Mesodermal cell (in vitro differentiated cells): ENCODE results near the gene MTOR.

ENCODE experiments used
- H3K27ac ChIP-seq: 2 replicates; pipeline ENCODE4 v1.7.0; 2013; ENCODE audit warnings: mild to moderate bottlenecking, low read depth, low read length, moderate library complexity; ENCODE audit not compliant: severe bottlenecking
- H3K36me3 ChIP-seq: 2 replicates; pipeline ENCODE4 v1.7.1; 2013; ENCODE audit warnings: mild to moderate bottlenecking, low read length, moderate library complexity; ENCODE audit not compliant: control insufficient read depth, insufficient read depth
- H3K4me1 ChIP-seq: one replicate; pipeline ENCODE4 v1.7.1; 2013; ENCODE audit warnings: mild to moderate bottlenecking, low read length; ENCODE audit not compliant: insufficient read depth, control insufficient read depth, poor library complexity, severe bottlenecking
- H3K4me3 ChIP-seq: 2 replicates; pipeline ENCODE4 v1.7.0; 2013; ENCODE audit warnings: low read length, control low read depth, mild to moderate bottlenecking; ENCODE audit not compliant: insufficient read depth, poor library complexity, severe bottlenecking; ENCODE audit errors: extremely low read depth
- H3K9me3 ChIP-seq: 2 replicates; pipeline ENCODE4 v1.7.1; 2013; ENCODE audit warnings: mild to moderate bottlenecking, low read length, moderate library complexity; ENCODE audit not compliant: control insufficient read depth
- WGBS, 2 experiments: methylation state at CpG; one replicate each; pipeline ENCODE4 v1.1.5; 2013; ENCODE audit warnings: missing lambda C conversion rate in 2 of 2; ENCODE audit not compliant: insufficient coverage in 2 of 2; 5-methylcytosine and 5-hydroxymethylcytosine counted together

MTOR gene

DNA sequence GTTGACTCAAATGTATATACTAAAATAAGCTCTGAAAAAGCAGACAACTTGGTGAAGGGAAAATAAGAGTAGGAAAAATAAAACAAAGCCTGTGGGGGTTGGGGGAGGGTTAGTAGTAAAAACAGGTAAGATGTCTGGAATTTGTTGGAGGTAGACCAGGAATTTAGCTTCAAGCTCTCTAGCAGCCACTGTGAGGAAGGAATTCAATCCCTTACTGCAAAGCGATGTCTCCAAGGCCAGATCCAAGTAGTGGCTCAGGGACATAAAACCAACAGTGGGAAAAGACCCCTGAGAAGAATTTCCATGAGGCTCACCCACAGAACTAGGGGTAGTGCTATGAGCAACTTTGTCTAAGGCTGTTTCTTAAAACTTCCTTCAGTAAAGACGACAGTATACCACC lies 65.4 kb downstream of the MTOR start:
- Histone ChIP-seq H3K36me3 (peaks cover 62% of the 10 kb centered on the region), H3K4me3 (no peak overlapping the region), H3K9me3 (no peaks in the 10 kb centered on the region), H3K27ac (no peak overlapping the region), H3K4me1 (no peaks in the 10 kb centered on the region)
- WGBS, 2 experiments: 94 to 100% methylated on average over 1 to 2 of the region's 2 CpGs

DNA sequence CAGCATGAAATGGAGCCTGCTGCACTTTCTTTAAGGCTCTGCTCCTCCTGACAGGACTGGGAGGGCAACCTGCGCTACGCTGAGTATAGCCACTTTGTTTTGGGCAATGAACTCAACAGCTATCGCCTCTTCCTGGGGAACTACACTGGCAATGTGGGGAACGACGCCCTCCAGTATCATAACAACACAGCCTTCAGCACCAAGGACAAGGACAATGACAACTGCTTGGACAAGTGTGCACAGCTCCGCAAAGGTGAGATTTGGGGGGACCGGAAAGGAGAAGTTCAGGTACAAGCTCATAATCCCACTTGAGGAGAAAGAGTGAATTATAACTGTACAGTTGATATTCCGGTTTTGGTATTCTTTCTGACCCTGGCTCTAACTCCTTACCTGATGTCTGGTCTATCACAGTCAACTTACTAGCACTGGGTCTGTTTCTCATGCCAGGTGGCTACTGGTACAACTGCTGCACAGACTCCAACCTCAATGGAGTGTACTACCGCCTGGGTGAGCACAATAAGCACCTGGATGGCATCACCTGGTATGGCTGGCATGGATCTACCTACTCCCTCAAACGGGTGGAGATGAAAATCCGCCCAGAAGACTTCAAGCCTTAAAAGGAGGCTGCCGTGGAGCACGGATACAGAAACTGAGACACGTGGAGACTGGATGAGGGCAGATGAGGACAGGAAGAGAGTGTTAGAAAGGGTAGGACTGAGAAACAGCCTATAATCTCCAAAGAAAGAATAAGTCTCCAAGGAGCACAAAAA lies 67.8 kb downstream of the MTOR start:
- Histone ChIP-seq H3K27ac (no peak overlapping the region), H3K9me3 (no peaks in the 10 kb centered on the region), H3K4me3 (no peak overlapping the region), H3K36me3 (peaks cover 73% of the 10 kb centered on the region), H3K4me1 (no peaks in the 10 kb centered on the region)
- 98% methylated on average over 8 to 12 of the region's 14 CpGs for WGBS, 2 experiments

- H3K4me3 ChIP-seq: no peak overlapping the region
- H3K4me1 ChIP-seq: peaks cover 8% of the 10 kb centered on the region
- no peaks in the 10 kb centered on the region for H3K9me3 ChIP-seq
- WGBS, 2 experiments: 91 to 94% methylated on average over 4 to 11 of the region's 11 CpGs
- H3K27ac ChIP-seq: no peak overlapping the region
- peaks cover 71% of the 10 kb centered on the region for H3K36me3 ChIP-seq
Observed at GRCh38 chr1:11193376-11193775, 69.0 kb downstream of the MTOR start.

DNA sequence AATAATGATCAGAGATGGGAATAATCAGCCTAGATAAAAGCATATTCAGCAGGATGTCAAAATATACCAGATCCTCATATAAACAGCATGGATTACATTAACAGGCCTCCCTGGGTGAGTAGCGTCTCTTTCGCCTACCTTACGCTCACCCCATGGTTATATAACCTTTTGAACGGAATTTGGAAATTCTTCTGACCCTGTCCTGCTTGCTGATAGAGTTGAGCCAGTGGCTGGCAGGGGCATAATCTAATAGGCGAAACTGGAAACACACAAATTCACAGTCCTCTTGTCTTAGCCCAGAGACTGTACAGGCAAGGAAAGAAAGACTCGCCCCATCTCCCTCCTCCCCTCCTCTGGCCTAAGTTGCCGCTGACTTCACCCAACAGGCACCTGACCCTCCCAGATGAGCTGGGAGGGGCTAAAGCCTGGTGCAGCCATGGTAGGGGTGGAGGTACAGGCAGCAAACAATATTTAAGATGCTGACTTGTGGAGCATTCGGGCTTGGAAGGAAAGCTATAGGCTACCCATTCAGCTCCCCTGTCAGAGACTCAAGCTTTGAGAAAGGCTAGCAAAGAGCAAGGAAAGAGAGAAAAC lies 73.4 kb downstream of the MTOR start, which contains the start of gene ANGPTL7:
Gene ANGPTL7, plus strand, starts transcription at position 498 of the 594 bp plus-strand sequence. CDS start 225 bp downstream, outside the sequence.
- WGBS, 2 experiments: 95% methylated on average over 4 to 6 of the region's 8 CpGs
- Histone ChIP-seq H3K9me3 (no peaks in the 10 kb centered on the region), H3K36me3 (peaks cover 73% of the 10 kb centered on the region), H3K27ac (no peak within 1 kb of the TSS), H3K4me3 (no peak within 1 kb of the TSS), H3K4me1 (peaks cover 8% of the 10 kb centered on the region)

DNA sequence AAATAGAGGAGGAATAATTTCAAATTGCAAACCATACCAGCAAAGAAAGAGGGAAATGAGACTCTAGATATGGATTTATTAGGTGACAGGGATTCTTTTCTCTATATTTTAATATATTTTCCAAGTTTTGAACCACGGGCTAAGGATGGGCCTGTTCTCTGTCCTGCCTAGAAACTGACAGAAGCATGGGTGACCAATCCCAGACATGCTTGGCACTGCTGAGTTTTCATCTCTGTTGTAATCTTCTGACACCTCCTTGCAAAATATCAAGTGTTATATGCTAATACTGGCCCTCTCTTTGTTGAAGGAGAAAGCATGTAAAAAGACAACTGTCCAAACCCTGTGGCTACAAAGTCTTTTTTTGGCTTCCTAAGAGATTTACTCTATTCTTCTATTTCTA lies 74.0 kb downstream of the MTOR start:
- WGBS, 2 experiments: no CpG with 5 or more reads among the region's 1 CpG
- H3K9me3 ChIP-seq: no peaks in the 10 kb centered on the region
- H3K27ac ChIP-seq: no peak overlapping the region
- peaks cover 8% of the 10 kb centered on the region for H3K4me1 ChIP-seq
- H3K4me3 ChIP-seq: no peak overlapping the region
- peaks cover 71% of the 10 kb centered on the region for H3K36me3 ChIP-seq

DNA sequence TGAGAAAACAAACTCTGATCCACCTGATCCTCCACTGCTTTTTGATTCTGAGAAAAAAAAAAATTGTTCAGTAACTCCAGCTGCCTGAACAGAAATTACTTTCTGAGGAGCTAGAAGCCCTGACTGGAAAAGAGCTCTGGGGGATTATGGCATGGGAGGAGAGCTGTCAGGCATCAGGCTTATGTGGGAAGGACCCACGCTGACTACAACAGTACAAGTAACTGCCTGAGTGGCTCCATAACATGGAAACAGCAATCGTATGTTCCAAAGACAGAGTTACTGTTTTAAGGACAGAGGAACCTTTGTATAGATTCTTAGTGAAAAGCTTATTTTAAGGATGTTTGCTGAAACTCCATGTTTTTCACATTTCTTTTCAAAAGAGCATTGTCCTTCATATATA lies 74.4 kb downstream of the MTOR start:
- Histone ChIP-seq H3K27ac (no peak overlapping the region), H3K9me3 (no peaks in the 10 kb centered on the region), H3K4me1 (peaks cover 8% of the 10 kb centered on the region), H3K36me3 (peaks cover 67% of the 10 kb centered on the region), H3K4me3 (no peak overlapping the region)
- WGBS, 2 experiments: 86% methylated on average over 2 of the region's 2 CpGs

- no peak overlapping the region for H3K4me3 ChIP-seq
- peaks cover 71% of the 10 kb centered on the region for H3K36me3 ChIP-seq
- 85 to 92% methylated on average over 2 of the region's 2 CpGs for WGBS, 2 experiments
Observed at GRCh38 chr1:11187494-11187893, 74.9 kb downstream of the MTOR start.

GRCh38 chr1:11187000-11187399 lies 75.4 kb downstream of the MTOR start:
- H3K9me3 ChIP-seq: no peaks in the 10 kb centered on the region
- peaks cover 69% of the 10 kb centered on the region for H3K36me3 ChIP-seq
- H3K4me3 ChIP-seq: no peak overlapping the region
- no peak overlapping the region for H3K27ac ChIP-seq
- H3K4me1 ChIP-seq: peaks cover 8% of the 10 kb centered on the region
- 72 to 100% methylated on average over 2 of the region's 3 CpGs for WGBS, 2 experiments

More at GRCh38 chr1:11187494-11187893, 74.9 kb downstream of the MTOR start:
- peaks cover 8% of the 10 kb centered on the region for H3K4me1 ChIP-seq
- no peak overlapping the region for H3K27ac ChIP-seq
- no peaks in the 10 kb centered on the region for H3K9me3 ChIP-seq

DNA sequence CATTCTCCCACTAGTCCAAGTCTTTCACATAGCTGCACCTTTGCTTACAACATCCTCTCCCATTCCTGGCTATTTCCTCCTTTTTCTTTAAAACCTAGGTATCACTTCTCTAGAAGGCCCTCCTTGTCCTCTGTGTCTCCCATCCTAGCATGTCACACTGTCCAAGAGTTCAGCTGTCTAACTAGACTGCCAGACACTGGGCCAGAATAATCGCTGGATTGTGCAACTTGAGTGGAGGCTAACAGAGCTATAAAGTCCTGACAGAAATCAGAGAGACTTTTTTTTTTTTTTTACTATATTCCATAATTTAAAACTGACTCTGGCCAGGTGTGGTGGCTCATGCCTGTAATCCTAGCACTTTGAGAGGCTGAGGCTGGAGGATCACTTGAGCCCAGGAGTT lies 77.4 kb downstream of the MTOR start:
- peaks cover 65% of the 10 kb centered on the region for H3K36me3 ChIP-seq
- no peak overlapping the region for H3K4me3 ChIP-seq
- H3K27ac ChIP-seq: no peak overlapping the region
- peaks cover 15% of the 10 kb centered on the region for H3K4me1 ChIP-seq
- no peaks in the 10 kb centered on the region for H3K9me3 ChIP-seq
- no CpG with 5 or more reads among the region's 1 CpG for WGBS, 2 experiments

GRCh38 chr1:11182884-11183283 lies 79.5 kb downstream of the MTOR start:
- Histone ChIP-seq H3K4me3 (no peak overlapping the region), H3K36me3 (peaks cover 72% of the 10 kb centered on the region)

GRCh38 chr1:11180342-11180744 lies 82.0 kb downstream of the MTOR start:
- peak overlapping the region; percentile 45 for H3K27ac ChIP-seq
- H3K4me1 ChIP-seq: peaks cover 47% of the 10 kb centered on the region
- H3K36me3 ChIP-seq: peaks cover 58% of the 10 kb centered on the region
- no peak overlapping the region for H3K4me3 ChIP-seq
- H3K9me3 ChIP-seq: no peaks in the 10 kb centered on the region

More at GRCh38 chr1:11182884-11183283, 79.5 kb downstream of the MTOR start:
- Histone ChIP-seq H3K27ac (no peak overlapping the region), H3K9me3 (no peaks in the 10 kb centered on the region), H3K4me1 (peaks cover 25% of the 10 kb centered on the region)
- 95% methylated on average over 3 of the region's 3 CpGs; no CpG with 5 or more reads in 1 of the 2 experiments for WGBS, 2 experiments
